ENCODE results near the gene PCTP. TPM values are rescaled to one million over a fixed set of nuclear protein-coding genes. Genes with fewer than 3 reads are reported as not detected.

PCTP gene
- total RNA-seq, 1 donor from 2014 or later, result 8.4 TPM

GRCh38 chr17:55793272-55793671 is 42.4 kb downstream of the PCTP start:
- H3K9me3 Mint-ChIP-seq (ENCODE audit: unreplicated experiment), result no peaks in the 10 kb centered on the region
- peaks cover 3% of the 10 kb centered on the region for H3K27me3 Mint-ChIP-seq (ENCODE audit: unreplicated experiment)
- TF ChIP-seq, protein P1, sequence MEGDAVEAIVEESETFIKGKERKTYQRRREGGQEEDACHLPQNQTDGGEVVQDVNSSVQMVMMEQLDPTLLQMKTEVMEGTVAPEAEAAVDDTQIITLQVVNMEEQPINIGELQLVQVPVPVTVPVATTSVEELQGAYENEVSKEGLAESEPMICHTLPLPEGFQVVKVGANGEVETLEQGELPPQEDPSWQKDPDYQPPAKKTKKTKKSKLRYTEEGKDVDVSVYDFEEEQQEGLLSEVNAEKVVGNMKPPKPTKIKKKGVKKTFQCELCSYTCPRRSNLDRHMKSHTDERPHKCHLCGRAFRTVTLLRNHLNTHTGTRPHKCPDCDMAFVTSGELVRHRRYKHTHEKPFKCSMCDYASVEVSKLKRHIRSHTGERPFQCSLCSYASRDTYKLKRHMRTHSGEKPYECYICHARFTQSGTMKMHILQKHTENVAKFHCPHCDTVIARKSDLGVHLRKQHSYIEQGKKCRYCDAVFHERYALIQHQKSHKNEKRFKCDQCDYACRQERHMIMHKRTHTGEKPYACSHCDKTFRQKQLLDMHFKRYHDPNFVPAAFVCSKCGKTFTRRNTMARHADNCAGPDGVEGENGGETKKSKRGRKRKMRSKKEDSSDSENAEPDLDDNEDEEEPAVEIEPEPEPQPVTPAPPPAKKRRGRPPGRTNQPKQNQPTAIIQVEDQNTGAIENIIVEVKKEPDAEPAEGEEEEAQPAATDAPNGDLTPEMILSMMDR (IDR thresholded peaks at IDR 0.05), result no peak
- no peaks in the 10 kb centered on the region for H3K4me1 Mint-ChIP-seq (ENCODE audit: unreplicated experiment)
- no peaks in the 10 kb centered on the region for H3K36me3 Mint-ChIP-seq (ENCODE audit: unreplicated experiment)
- H3K27ac Mint-ChIP-seq (ENCODE audit: unreplicated experiment), result no peak overlapping the region
- DNase-seq (ENCODE audit: extremely low spot score, unreplicated experiment), result no peak
- no peak overlapping the region for H3K4me3 Mint-ChIP-seq (ENCODE audit: unreplicated experiment)

DNA sequence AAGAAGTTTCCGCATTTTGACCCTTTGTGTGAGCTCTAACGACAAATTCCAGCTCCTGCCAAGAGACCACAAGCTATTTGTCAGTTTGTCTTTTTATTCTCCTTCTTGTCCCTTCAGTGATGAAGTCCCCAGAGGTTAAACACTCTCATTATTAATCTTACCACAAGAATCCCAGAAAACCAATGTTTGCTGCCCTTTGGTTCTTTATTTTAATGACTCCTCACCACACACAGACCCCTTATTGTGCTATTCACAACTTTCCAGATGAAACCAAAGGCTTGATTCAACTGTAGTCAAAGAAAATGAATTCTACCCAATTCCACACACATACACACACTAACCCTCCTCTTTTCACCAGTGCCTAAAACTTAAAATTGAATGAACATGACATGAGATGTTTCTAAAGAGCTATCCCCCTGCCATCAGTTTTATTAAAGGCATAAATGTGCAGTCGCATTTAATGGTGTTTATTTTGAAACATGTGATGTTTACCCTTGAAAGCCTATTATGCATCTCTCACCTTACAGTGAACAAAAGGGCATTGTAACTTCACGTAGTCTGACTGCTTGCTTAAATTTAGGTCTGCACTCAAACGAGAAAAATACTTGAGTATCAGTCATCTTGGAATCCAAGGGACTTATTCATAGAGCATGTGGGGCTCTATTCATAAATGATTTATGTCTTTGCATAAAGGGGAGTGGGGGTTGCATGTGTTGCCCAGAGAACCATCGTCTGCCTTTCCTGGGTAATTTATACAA is 44.1 kb downstream of the PCTP start:
- TF ChIP-seq, protein P1 (IDR thresholded peaks at IDR 0.05), result no peak
- Mint-ChIP-seq H3K36me3 (ENCODE audit: unreplicated experiment) (no peaks in the 10 kb centered on the region), H3K27ac (ENCODE audit: unreplicated experiment) (no peak overlapping the region), H3K9me3 (ENCODE audit: unreplicated experiment) (no peaks in the 10 kb centered on the region), H3K27me3 (ENCODE audit: unreplicated experiment) (peaks cover 3% of the 10 kb centered on the region), H3K4me1 (ENCODE audit: unreplicated experiment) (no peaks in the 10 kb centered on the region), H3K4me3 (ENCODE audit: unreplicated experiment) (no peak overlapping the region)
- no peak for DNase-seq (ENCODE audit: extremely low spot score, unreplicated experiment)

- Mint-ChIP-seq H3K27me3 (ENCODE audit: unreplicated experiment) (no peaks in the 10 kb centered on the region), H3K9me3 (ENCODE audit: unreplicated experiment) (peaks cover 4% of the 10 kb centered on the region), H3K27ac (ENCODE audit: unreplicated experiment) (no peak overlapping the region), H3K36me3 (ENCODE audit: unreplicated experiment) (no peaks in the 10 kb centered on the region), H3K4me1 (ENCODE audit: unreplicated experiment) (no peaks in the 10 kb centered on the region), H3K4me3 (ENCODE audit: unreplicated experiment) (no peak overlapping the region)
- TF ChIP-seq, protein P1 (IDR thresholded peaks at IDR 0.05), result no peak
- no peak for DNase-seq (ENCODE audit: extremely low spot score, unreplicated experiment)
Observed at GRCh38 chr17:55806745-55807495, 56.1 kb downstream of the PCTP start.

GRCh38 chr17:55811536-55811935 is 60.7 kb downstream of the PCTP start:
- H3K4me3 Mint-ChIP-seq (ENCODE audit: unreplicated experiment), result no peak overlapping the region
- H3K27ac Mint-ChIP-seq (ENCODE audit: unreplicated experiment), result no peak overlapping the region
- TF ChIP-seq, protein P1 (IDR thresholded peaks at IDR 0.05), result no peak
- H3K36me3 Mint-ChIP-seq (ENCODE audit: unreplicated experiment), result no peaks in the 10 kb centered on the region
- H3K4me1 Mint-ChIP-seq (ENCODE audit: unreplicated experiment), result no peaks in the 10 kb centered on the region
- no peak for DNase-seq (ENCODE audit: extremely low spot score, unreplicated experiment)
- no peaks in the 10 kb centered on the region for H3K9me3 Mint-ChIP-seq (ENCODE audit: unreplicated experiment)
- no peaks in the 10 kb centered on the region for H3K27me3 Mint-ChIP-seq (ENCODE audit: unreplicated experiment)

DNA sequence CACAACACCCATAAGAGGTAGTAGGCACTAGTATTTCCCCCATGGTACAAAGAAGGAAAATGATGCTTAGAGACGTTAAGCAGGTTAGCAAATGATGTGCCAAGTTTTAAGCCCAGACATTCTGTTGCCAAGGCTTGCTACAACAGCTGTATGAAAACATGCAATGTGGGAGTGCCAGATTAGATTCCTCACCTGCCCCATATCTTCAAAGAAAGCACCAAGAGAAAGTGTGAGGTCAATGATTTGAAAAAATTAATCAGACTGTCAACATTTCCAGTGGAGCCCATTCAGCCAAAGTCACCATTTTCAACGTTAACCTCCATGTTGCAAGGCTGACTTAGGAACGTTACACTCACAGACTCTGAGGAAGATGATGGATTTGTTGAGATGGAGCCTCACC is 61.5 kb downstream of the PCTP start:
- no peak for DNase-seq (ENCODE audit: extremely low spot score, unreplicated experiment)

More for the DNA sequence above, 61.5 kb downstream of the PCTP start:
- Mint-ChIP-seq H3K36me3 (ENCODE audit: unreplicated experiment) (no peaks in the 10 kb centered on the region), H3K9me3 (ENCODE audit: unreplicated experiment) (no peaks in the 10 kb centered on the region), H3K27me3 (ENCODE audit: unreplicated experiment) (no peaks in the 10 kb centered on the region), H3K4me1 (ENCODE audit: unreplicated experiment) (no peaks in the 10 kb centered on the region), H3K4me3 (ENCODE audit: unreplicated experiment) (no peak overlapping the region), H3K27ac (ENCODE audit: unreplicated experiment) (no peak overlapping the region)
- TF ChIP-seq, protein P1 (IDR thresholded peaks at IDR 0.05), result no peak

Data from osteocyte (in vitro differentiated cells).